CD4-positive, alpha-beta T cell treated with Interleukin-10 for 1 hour (primary cell): ENCODE results near the gene KIN.
"Not testable (repeated sequence)": the region's sequence is repeated elsewhere in the genome, so short reads cannot be mapped to it uniquely, and the experiment has no call there.

Experiments used
- DNase-seq: peaks from one replicate; pipeline ENCODE4 v3.0.0-alpha.2; 2020

Gene KIN

GRCh38 chr10:7794251-7795026, 6.6 kb upstream of the KIN start:
- DNase-seq, result no peak

- no peak for DNase-seq
These were observed 4.7 kb upstream of the KIN start for GRCh38 chr10:7792541-7792940.

GRCh38 chr10:7789390-7789789, 1.6 kb upstream of the KIN start:
- peak; percentile 6 for DNase-seq

GRCh38 chr10:7788639-7789286, 970 bp upstream of the KIN start:
- no peak for DNase-seq

- DNase-seq, result peak; percentile 1
These were observed 490 bp downstream of the KIN start for GRCh38 chr10:7787150-7787856.

- no peak for DNase-seq
These were observed 1.4 kb downstream of the KIN start for GRCh38 chr10:7786430-7786829.

- DNase-seq, result not testable (repeated sequence)
These were observed 5.6 kb downstream of the KIN start for GRCh38 chr10:7782194-7782593.

GRCh38 chr10:7776777-7777176, 11.0 kb downstream of the KIN start:
- no peak for DNase-seq

GRCh38 chr10:7773845-7774801, 13.7 kb downstream of the KIN start:
- no peak for DNase-seq

GRCh38 chr10:7768417-7768816, 19.4 kb downstream of the KIN start:
- no peak for DNase-seq

GRCh38 chr10:7767209-7767608, 20.6 kb downstream of the KIN start:
- DNase-seq, result no peak

GRCh38 chr10:7766241-7766640, 21.6 kb downstream of the KIN start:
- no peak for DNase-seq

GRCh38 chr10:7763929-7764328, 23.9 kb downstream of the KIN start:
- DNase-seq, result no peak

GRCh38 chr10:7756360-7756992, 31.3 kb downstream of the KIN start:
- DNase-seq, result peak; percentile 23

GRCh38 chr10:7755103-7755502, 32.7 kb downstream of the KIN start:
- DNase-seq, result no peak

GRCh38 chr10:7752251-7752650, 35.5 kb downstream of the KIN start:
- no peak for DNase-seq

- no peak for DNase-seq
These were observed 37.6 kb downstream of the KIN start for GRCh38 chr10:7750222-7750621.

GRCh38 chr10:7748637-7749036, 39.2 kb downstream of the KIN start:
- not testable (repeated sequence) for DNase-seq

GRCh38 chr10:7744307-7744706, 43.5 kb downstream of the KIN start:
- DNase-seq, result no peak

GRCh38 chr10:7738536-7739407, 49.0 kb downstream of the KIN start:
- DNase-seq, result no peak

- DNase-seq, result no peak
These were observed 53.0 kb downstream of the KIN start for GRCh38 chr10:7734821-7735220.
